GM21528 (cell line): ENCODE data around the gene YIPF2.

Experiments used
- ATAC-seq: cut with Tn5 transposase; IDR thresholded peaks from one replicate; pipeline ENCODE4 v1.9.1; 2021; ENCODE audit warnings: mild to moderate bottlenecking, moderate library complexity; ENCODE audit not compliant: unreplicated experiment, low FRiP score

The YIPF2 gene

DNA sequence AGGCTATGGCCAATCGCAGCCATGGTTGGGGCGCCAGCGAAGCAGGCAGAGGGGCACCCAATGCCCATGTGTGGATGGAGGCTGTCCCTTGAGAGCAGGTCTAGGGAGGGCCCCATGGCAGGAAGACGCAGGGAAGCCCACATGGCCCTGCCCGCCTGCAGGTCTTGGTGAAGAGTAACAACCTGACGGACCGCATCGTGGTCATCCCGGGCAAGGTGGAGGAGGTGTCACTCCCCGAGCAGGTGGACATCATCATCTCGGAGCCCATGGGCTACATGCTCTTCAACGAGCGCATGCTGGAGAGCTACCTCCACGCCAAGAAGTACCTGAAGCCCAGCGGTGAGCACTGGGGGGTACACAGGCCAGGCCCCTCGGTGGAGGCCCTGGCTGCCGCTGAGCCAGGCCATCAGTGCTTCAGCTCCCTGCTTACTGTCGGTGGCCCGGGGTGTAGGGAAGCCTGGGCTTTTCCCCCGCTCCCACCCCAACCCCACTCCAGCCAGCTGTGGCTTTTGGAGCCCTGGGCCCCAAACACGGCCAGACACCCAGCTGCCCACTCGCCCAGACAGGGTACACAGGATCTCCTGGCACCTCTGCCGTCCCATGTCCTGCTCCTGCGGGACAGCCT lies 14.6 kb downstream of the YIPF2 start:
- no peak for ATAC-seq

DNA sequence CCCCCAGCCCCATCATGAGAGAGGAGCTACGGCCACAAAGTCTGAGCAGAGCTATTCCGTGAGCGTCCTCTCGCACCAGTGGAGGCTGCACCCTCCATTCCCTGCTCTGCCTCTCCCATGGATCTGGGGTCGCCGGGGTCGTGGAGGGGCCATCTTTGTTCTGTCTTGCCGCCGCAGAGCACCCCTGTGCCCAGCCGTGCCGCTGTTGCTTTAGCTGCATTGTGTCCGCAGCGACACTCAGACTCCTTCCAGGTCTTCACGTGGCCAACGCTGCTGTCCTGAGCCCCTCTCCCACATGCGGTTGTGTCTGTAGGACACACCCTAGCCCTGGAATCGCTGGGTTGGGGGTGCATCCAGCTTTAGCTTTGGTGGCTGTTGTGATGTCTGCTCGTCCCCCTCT lies 15.8 kb downstream of the YIPF2 start:
- no peak for ATAC-seq

DNA sequence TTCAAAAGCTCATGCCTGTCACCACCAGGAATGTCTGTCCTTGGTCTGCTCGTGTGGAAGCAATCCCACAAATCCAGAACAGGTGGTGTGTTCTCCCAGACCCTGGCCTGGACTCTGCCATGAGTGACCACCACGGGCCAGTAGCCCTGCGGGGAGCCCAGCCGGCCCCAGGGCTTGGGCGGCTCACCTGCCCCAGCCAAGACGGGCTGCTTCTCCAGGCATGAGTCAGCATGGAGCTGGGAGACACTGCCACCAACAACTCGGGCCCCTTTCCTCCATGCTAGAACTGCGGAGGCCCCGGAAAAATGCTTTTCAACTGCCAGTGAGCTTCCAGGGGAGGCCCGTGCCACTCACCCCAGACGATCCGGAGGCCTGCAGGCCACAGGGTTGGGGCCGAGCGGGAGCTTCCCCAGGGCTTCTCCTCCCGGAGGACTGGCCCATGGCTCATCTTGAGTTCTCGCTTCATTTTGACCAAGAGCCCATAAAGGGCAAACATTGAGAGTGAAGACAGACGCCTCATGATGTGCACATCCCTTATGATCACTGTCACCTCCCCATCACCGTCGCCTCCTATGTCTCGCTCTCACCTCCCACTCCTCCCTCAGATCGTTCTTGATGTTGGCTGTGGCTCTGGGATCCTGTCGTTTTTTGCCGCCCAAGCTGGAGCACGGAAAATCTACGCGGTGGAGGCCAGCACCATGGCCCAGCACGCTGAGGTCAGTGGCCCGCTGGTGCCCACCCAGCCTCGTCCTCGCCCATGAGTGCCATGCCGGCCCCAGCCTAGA lies 16.7 kb downstream of the YIPF2 start:
- ATAC-seq, result no peak

DNA sequence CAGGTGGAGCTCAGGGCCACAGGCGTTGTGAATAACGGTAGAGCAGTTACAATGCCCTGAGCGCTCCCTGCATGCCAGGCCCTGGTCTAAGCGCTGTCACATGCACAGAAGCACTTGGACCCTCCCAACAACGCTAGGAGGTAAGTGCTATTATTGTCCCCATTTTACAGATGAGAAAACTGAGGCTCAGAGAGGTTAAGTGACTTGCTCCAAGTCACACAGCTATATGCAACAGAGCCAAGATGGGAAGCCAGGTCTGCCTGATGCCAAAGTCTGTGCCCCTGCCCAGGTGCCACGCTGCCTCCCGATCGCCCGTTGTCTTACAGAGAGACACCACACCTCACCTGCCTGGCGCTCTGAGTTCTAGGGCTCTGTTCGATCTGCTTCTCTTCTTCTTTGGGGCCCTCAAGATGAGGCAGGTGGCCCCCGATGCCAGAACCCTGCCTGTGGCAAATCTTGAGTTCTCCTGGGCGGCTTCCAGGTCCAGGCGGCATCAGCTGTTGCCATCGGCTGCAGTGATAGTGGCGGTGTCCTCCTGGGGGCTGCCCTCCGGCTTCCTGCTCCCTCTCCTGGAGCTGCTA lies 20.0 kb downstream of the YIPF2 start:
- no peak for ATAC-seq

DNA sequence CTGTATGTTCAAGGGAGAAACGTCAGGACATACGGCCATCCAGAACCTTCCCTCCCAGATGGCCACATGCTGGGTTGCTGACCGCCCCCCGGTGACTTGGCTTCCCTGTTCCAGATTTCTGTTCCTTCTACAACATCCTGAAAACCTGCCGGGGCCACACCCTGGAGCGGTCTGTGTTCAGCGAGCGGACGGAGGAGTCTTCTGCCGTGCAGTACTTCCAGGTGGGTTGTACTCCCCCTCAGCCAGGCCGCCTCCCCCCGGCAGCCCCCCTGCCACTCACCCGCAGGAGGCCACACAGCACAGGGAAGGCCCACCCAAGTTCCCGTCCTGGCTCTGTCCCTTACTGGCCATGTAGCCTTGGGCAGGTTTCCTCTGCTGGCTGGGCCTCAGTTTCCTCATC lies 20.5 kb downstream of the YIPF2 start:
- no peak for ATAC-seq

DNA sequence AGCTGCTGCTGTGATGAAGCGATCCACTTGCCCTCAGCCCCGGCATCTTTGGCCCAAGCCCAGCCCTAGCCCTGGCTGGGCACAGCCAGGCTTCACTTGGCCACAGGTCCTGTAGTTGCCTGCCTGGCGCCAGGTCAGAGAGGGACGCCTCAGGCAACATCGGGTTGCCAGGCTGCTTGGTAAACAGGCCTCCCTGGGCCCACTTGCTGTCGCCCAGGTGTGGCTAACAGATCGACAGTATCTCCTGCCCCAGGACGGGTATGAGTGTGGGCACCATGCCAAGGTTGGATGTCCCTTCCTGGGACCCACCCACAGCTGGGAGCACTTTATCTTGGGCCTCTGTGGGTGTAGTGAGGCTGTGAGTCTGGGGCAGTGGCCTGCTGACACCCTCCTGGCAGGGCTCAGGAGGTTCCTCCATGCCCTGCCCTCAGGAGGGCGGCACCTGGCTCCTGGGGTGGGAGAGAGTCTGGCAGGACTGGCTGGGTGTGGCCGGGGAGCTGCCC lies 29.2 kb downstream of the YIPF2 start:
- ATAC-seq, result no peak

DNA sequence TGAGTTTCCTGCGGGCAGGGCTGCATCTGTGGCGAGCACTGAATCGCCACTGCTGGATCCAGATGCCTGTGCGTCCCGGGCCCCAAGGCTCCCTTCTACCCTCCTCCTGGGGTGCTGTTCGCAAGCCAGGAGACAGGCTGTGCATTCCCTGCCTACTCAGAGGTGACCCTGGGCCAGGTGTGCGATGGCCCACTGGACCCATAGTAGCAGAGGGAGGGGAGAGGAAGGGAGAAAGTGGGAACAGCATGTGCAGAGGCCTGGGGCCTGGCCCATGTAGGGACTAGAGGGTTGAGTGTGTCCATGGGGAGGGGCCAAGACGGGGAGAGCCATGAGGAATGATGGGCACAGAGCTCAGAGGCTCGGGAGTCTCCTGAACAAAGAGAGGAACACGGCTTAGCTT lies 29.8 kb downstream of the YIPF2 start:
- ATAC-seq, result no peak

DNA sequence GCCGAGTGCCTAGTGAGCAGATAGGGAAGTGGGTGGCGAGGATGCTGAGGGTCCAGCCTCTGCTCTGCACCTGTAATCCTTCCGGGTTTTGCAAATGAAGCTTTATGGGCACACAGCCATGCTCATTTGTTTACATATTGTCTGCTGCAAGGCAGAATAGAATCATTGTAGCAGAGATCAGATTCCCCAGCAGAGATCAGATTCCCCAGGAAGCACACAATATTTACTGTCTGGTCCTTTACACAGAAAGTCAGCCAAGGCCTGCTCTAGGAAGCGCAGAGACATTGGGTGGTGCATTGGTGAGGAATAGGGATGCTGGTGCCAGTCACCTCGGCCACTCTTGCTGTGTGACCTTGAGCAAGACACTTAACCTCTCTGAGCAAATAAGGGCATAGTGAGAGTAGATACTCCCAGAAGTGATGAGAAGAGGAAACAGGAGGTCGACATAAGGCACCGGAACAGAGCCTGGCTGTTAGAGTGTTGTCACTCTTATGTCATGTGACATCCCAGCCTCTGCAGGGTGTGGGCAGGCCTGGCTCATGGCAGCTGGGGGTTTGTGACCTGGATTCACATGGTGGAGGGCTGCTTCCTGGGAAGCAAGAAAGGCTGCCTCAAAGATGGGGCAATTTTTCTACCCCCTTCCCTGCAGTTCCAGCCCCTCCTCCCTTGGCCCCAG lies 31.4 kb downstream of the YIPF2 start:
- no peak for ATAC-seq

DNA sequence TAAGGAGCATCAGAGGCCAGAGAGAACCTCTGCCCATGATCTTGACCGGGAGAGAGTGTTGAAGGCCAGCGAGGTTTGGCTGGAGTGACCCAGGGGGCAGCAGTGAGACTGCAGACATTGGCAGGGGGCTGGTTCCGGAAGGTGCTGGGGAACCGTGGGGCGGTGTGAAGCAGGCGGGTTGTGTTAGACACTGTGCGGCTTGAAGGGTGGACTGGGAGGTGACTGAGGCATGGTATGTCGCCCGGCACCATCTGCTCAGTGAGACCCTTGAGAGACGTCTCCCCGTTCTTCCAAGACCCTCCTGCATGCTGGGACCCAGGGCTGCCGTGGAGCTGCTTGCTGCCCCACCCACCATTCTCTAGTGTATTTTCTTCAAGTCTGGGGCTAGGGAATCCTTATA lies 32.5 kb downstream of the YIPF2 start:
- no peak for ATAC-seq

DNA sequence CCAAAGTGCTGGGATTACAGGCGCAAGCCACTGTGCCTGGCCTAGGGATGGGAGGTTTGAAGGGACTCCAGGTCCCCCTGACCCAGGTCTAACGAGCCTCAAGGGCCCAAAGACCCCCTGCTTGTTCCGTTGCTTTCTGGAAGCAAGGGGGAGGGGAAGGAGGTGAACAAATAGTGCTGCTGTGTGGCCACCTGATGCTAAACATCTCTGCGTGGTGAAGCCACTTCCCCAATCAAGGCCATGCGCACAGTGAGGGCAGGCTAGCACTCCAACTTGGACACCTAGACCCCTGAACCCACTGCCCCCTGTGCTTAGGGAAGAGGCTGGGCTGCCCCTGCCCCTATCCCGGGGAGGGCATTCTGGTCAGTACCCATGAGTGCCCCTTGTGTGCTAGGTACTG lies 33.1 kb downstream of the YIPF2 start:
- no peak for ATAC-seq

DNA sequence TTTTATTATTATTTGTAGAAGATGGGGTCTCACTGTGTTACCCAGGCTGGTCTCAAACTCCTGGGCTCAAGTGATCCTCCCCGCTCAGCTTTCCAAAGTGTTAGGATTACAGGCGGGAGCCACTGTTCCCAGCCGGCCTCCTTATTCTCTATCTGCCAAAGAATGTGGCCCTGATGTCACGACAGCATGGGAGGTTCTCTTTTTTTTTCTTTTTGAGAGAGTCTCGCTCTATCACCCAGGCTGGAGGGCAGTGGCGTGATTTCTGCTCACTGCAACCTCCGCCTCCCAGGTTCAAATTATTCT lies 33.6 kb downstream of the YIPF2 start:
- no peak for ATAC-seq

DNA sequence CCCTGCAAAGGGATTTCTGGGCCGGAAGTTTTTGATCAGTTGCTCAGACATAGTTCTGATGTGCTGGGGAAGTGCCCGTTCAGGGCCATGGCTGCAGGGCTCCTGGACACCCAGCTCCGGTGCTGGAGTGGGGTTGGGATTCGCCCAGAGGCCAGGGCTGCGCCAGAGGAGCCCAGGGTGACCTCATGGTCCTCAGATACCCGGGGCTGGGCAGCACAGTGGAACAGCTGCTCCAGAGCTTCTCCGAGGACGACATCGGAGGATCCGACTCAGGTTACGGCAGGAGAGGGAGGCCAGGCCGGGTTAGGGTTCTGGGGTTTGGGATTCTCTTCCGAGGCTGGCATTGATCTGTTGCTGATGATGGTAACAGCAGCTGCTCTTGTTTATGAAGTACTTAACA lies 36.2 kb downstream of the YIPF2 start:
- ATAC-seq, result no peak

DNA sequence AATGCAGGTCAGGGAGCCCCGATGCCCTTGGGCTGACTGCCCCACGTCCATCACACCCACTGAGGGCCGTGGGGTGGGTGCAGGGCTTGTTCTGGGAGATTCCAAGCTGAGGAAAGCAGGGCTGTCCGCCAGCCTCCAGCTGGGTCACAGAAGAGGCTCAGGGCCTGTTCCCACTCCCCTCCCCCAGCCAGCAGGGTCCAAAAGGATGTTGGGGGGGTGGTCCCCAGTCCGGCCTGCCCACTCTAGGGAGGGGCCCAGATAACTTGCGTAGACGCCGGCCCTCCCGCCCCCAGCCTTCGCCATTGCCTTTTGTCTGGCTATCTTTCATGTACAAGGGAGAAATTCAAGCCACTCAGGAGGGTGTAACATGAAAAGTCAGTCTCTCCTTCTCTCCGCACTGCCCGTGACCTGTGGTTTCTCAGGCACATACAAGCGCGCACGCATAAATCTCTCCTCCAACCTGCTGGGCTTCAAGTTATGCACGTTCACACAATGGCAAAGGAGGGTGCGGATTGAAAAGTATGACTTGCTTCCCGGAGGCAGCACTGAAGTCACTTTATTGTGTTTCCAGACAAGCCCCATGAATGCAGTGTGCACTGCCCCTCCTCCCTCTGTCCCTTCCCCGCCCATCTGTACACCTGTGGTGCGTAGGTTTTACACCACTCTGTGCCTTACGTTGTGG lies 36.9 kb downstream of the YIPF2 start:
- no peak for ATAC-seq

DNA sequence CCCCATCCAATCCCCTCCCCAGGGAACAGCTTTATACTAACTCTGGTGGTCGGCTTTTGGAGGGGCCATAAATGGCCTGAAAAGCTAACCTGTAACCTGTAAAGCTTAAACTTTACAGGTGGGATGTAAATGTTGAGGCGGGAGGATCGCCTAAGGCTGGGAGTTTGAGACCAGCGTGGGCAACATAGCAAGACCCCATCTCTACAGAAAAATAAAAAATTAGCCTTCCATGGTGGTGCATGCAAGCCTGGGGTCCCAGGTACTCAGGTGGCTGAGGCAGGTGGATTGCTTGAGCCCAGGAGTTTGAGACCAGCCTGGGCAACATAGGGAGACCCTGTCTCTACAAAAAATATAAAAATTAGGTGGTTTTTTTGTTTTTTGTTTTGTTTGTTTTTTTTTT lies 38.6 kb downstream of the YIPF2 start:
- ATAC-seq, result no peak

DNA sequence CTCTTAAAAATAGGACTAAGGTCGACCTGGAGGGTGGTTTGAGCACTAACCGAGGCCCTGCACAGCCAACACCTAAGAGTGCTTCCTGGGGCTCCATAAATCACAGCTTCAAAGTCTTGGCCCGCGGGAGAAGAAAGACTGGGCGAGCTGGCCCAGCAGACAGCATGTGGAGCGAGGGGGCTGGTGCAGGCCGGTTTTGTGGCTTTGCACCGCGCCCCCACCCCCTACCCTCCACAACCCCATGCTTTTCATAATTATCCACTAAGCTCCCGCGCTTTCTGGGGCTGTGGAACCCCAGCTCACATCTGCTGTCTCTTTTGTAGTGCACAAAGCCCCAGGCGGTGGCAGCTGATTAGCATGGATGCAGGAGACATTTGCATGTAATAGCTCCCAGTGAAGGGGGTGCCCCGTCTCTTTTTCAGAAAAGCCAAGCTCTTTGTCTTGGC lies 40.0 kb downstream of the YIPF2 start:
- no peak for ATAC-seq

DNA sequence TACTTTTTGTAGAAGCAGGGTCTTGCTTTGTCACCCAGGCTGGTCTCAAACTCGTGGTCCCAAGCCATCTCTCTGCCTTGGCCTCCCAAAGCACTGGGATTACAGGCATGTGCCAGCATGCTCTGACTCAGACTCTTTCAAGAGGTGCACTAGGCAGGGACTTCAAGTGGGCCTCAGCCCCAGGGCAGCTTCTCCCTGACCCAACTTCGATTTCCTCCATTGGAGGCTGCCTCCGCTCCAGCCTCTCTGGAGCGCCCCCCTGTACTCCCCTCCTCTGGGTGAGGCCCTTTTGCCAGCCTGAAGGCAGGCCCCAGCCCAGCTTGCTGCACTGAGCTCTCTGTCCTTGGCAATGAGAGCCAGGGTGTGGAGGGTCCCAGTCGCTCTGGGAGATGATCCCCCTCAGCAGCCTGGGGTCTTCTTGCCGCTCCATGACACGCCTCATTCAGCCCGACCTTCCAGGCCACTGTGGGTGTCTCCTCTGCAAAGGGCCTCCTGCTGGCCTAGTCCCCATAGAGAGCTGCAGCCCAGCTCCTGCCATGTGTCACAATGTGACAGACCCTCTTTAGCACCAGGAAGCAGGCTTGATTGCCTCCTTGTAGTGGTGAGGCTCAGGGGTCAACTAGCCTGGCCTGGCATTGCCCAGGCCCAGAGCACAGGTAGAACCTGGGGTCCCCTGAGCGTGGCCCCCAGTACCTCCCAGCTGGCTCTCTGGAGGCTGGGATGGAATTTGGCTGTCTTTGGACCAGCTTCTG lies 40.6 kb downstream of the YIPF2 start:
- ATAC-seq, result no peak

DNA sequence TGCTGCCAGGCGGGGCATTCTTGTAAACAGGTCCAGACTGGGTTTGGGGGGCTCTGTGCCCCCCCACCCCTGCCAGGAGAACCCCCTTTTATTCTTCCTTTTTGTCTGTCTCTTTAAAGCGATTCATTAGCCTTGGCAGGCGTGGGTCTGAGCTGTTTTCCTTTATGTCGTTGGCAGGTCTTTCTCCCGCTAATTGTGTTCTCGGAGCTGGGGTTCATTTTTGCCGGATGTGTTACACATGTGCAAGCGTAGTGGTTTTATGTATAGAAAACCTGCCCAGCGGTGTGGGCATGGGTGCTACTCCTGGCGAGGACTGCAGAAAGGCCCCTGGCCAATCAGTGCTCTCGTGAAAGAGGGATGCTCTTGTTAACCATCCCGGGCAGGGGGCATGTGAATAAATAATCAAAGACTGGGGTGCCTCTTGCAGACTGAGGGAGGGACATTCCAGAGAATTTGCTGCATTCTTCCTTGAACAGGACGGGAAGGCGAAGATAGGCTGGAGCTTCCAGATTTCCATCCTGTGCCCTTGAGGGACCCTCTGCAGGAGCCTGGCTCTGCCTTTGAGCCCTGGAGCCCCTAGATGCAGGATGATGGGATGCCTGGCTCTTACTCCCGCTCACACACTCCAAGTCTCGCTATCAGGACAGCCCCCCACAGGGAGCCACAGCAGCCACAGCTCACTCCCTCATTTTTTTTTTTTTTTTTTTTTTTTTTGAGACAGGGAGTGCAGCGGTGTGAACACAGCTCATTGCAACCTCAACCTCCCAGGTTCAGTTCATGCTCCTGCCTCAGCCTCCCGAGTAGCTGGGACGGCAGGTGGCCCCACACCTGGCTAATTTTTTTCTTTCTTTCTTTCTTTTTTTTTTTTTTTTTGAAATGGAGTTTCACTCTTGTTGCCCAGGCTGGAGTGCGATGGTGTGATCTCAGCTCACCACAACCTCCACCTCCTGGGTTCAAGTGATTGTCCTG lies 43.0 kb downstream of the YIPF2 start:
- ATAC-seq, result no peak

DNA sequence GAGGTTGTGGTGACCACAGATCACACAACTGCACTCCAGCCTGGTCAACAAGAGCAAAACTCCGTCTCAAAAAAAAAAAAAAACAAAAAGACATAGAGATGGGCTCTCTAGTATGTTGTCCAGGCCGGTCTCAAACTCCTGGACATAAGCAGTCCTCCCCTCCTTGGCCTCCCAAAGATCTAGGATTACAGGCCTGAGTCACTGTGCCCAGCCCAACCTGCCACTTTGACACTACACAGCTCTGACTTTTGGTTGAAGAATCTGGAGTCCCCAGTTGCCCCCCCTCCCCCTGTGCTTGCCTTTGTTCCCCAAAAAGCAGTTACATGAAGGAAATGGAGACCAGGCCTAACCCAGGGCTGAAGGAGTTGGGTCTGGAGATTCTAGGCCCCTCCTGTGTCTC lies 44.2 kb downstream of the YIPF2 start:
- ATAC-seq, result no peak

DNA sequence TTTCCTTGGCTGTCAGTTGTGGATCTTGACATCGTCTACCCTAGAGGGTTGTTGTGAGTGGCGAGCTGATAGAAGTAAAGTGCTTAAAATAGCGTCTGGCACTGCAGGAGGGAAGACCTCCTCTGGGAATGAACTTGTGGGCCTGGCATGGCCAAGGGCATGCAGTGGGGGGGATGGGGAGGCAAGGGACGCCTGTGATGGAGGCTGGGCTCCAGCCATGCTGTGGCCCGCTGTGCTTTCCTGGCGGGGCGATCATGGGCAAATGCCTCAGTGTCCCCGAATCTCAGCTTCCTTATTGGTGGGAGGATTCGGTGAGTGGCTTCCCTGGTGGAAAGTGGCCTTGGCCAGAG lies 46.4 kb downstream of the YIPF2 start:
- no peak for ATAC-seq
